Endothelial cell (in vitro differentiated cells): ENCODE measurements around the gene FAM20C. TPM values are rescaled to one million over a fixed set of nuclear protein-coding genes. Genes with fewer than 3 reads are reported as not detected.

ENCODE experiments used
- DNase-seq: peaks from one replicate; pipeline ENCODE4 v3.0.0; 2021; ENCODE audit warnings: low spot score
- H3K27ac Mint-ChIP-seq: one replicate; pipeline ENCODE4 v1.8.0; 2021; ENCODE audit warnings: mixed read lengths, inconsistent platforms; ENCODE audit not compliant: unreplicated experiment
- H3K27me3 Mint-ChIP-seq: one replicate; pipeline ENCODE4 v1.8.0; 2021; ENCODE audit warnings: mild to moderate bottlenecking, moderate library complexity, mixed read lengths, inconsistent platforms; ENCODE audit not compliant: unreplicated experiment
- H3K36me3 Mint-ChIP-seq: one replicate; pipeline ENCODE4 v1.8.0; 2021; ENCODE audit warnings: mild to moderate bottlenecking, low read depth, mixed read lengths, inconsistent platforms; ENCODE audit not compliant: unreplicated experiment
- H3K4me1 Mint-ChIP-seq: one replicate; pipeline ENCODE4 v1.8.0; 2021; ENCODE audit warnings: mild to moderate bottlenecking, mixed read lengths, inconsistent platforms; ENCODE audit not compliant: unreplicated experiment
- H3K4me3 Mint-ChIP-seq: one replicate; pipeline ENCODE4 v1.8.0; 2021; ENCODE audit warnings: mild to moderate bottlenecking, mixed read lengths, inconsistent platforms; ENCODE audit not compliant: unreplicated experiment
- H3K9me3 Mint-ChIP-seq: one replicate; pipeline ENCODE4 v1.8.0; 2021; ENCODE audit warnings: mixed read lengths, inconsistent platforms; ENCODE audit not compliant: unreplicated experiment
- CTCF ChIP-seq: fragments of 200-600 bp; sonication (generic); IDR thresholded peaks from one replicate; pipeline ENCODE4 v1.5.0; 2021; ENCODE audit warnings: antibody characterized with exemption; ENCODE audit not compliant: unreplicated experiment
- total RNA-seq: library from RNA; stranded (reverse); fragmentation: NEBNext Ultra II Directional; extraction: Animal tissue kit (Norgen Biotek cat#: 25700); gene quantifications from one replicate; pipeline ENCODE4 v1.2.1, GENCODE V29; 2021; ENCODE audit not compliant: unreplicated experiment

FAM20C gene
- total RNA-seq, 1 donor from 2014 or later: 3.1 TPM

GRCh38 chr7:210401-210925, 18.1 kb downstream of the FAM20C start:
- Mint-ChIP-seq H3K27me3 (peaks cover 17% of the 10 kb centered on the region), H3K27ac (no peak overlapping the region), H3K36me3 (peaks cover 5% of the 10 kb centered on the region), H3K4me1 (no peaks in the 10 kb centered on the region), H3K4me3 (no peak overlapping the region), H3K9me3 (no peaks in the 10 kb centered on the region)
- no peak for TF ChIP-seq CTCF
- no peak for DNase-seq

- Mint-ChIP-seq H3K27ac (no peak overlapping the region), H3K4me3 (no peak overlapping the region), H3K36me3 (peaks cover 5% of the 10 kb centered on the region), H3K4me1 (no peaks in the 10 kb centered on the region), H3K9me3 (no peaks in the 10 kb centered on the region), H3K27me3 (peaks cover 16% of the 10 kb centered on the region)
- no peak for DNase-seq
- TF ChIP-seq CTCF: no peak
Measured at GRCh38 chr7:211033-211714, 18.8 kb downstream of the FAM20C start.

GRCh38 chr7:211715-212058, 19.3 kb downstream of the FAM20C start:
- H3K27me3 Mint-ChIP-seq: peaks cover 18% of the 10 kb centered on the region
- H3K4me3 Mint-ChIP-seq: no peak overlapping the region
- no peak for TF ChIP-seq CTCF

GRCh38 chr7:212754-213153, 20.4 kb downstream of the FAM20C start:
- Mint-ChIP-seq H3K27ac (no peak overlapping the region), H3K36me3 (peaks cover 9% of the 10 kb centered on the region), H3K9me3 (no peaks in the 10 kb centered on the region), H3K27me3 (peaks cover 18% of the 10 kb centered on the region), H3K4me3 (no peak overlapping the region), H3K4me1 (no peaks in the 10 kb centered on the region)
- TF ChIP-seq CTCF: no peak
- no peak for DNase-seq

More at GRCh38 chr7:211715-212058, 19.3 kb downstream of the FAM20C start:
- no peaks in the 10 kb centered on the region for H3K4me1 Mint-ChIP-seq
- no peaks in the 10 kb centered on the region for H3K9me3 Mint-ChIP-seq
- H3K27ac Mint-ChIP-seq: no peak overlapping the region
- DNase-seq: no peak
- H3K36me3 Mint-ChIP-seq: peaks cover 9% of the 10 kb centered on the region

- Mint-ChIP-seq H3K9me3 (no peaks in the 10 kb centered on the region), H3K27me3 (peaks cover 15% of the 10 kb centered on the region), H3K36me3 (peaks cover 4% of the 10 kb centered on the region), H3K4me1 (no peaks in the 10 kb centered on the region), H3K27ac (no peak overlapping the region), H3K4me3 (no peak overlapping the region)
- DNase-seq: no peak
- no peak for TF ChIP-seq CTCF
Measured at GRCh38 chr7:213324-213993, 21.1 kb downstream of the FAM20C start.
